ENCODE results near the gene KCNA5.

The KCNA5 gene

GRCh38 chr12:5052348-5052747 lies 8.7 kb downstream of the KCNA5 start:
- WGBS (ENCODE audit: insufficient coverage) = no CpG with 5 or more reads among the region's 4 CpGs
- H3K36me3 ChIP-seq (ENCODE audit: control insufficient read depth in 4 of 4, insufficient read depth in 4 of 4, low read length in 3 of 4) = no peaks in the 10 kb centered on the region
- DNase-seq = no peak
- H3K9me3 ChIP-seq (ENCODE audit: control extremely low read depth in 1 of 5, control insufficient read depth in 4 of 5, insufficient read depth in 2 of 5, low read depth in 1 of 5, low read length in 4 of 5) = no peaks in the 10 kb centered on the region
- H3K4me3 ChIP-seq (ENCODE audit: control insufficient read depth in 1 of 7, extremely low read depth in 1 of 7, insufficient read depth in 4 of 7, low read depth in 2 of 7, low read length in 6 of 7) = no peak overlapping the region
- peaks cover 0 to 21% (median 15%) of the 10 kb centered on the region in 4 experiments for H3K4me1 ChIP-seq (ENCODE audit: control extremely low read depth in 1 of 4, control insufficient read depth in 4 of 4, insufficient read depth in 4 of 4, low read length in 3 of 4)
- no peak overlapping the region for H3K27ac ChIP-seq (ENCODE audit: insufficient read depth in 1 of 2, low read depth in 1 of 2, low read length in 2 of 2, poor library complexity in 1 of 2, severe bottlenecking in 2 of 2)
- H3K27me3 ChIP-seq (replicated peaks in 2 of 5; ENCODE audit: control insufficient read depth in 4 of 5, insufficient read depth in 5 of 5, low read length in 4 of 5) = peaks cover 0 to 4% (median 2%) of the 10 kb centered on the region in 5 experiments
- ChIA-PET POLR2A (no interaction called here), CTCF (interaction anchor here (0.5 to 1.1 kb wide), 2 partner anchors 32 to 33 kb away, joined by 3 read pairs; no protein-coding TSS in a partner anchor)

- CTCF ChIA-PET = interaction anchor here (1.2 to 2.9 kb wide), 2 partner anchors 11 to 36 kb away, joined by 3 to 9 read pairs; no protein-coding TSS in a partner anchor
- Histone ChIP-seq H3K36me3 (ENCODE audit: control insufficient read depth in 4 of 4, insufficient read depth in 4 of 4, low read length in 3 of 4) (no peaks in the 10 kb centered on the region), H3K27me3 (replicated peaks in 2 of 5; ENCODE audit: control insufficient read depth in 4 of 5, insufficient read depth in 5 of 5, low read length in 4 of 5) (peaks cover 0 to 7% (median 0%) of the 10 kb centered on the region in 5 experiments), H3K27ac (ENCODE audit: insufficient read depth in 1 of 2, low read depth in 1 of 2, low read length in 2 of 2, poor library complexity in 1 of 2, severe bottlenecking in 2 of 2) (no peak overlapping the region), H3K4me3 (ENCODE audit: control insufficient read depth in 1 of 7, extremely low read depth in 1 of 7, insufficient read depth in 4 of 7, low read depth in 2 of 7, low read length in 6 of 7) (no peak overlapping the region), H3K9me3 (ENCODE audit: control extremely low read depth in 1 of 5, control insufficient read depth in 4 of 5, insufficient read depth in 2 of 5, low read depth in 1 of 5, low read length in 4 of 5) (no peaks in the 10 kb centered on the region), H3K4me1 (ENCODE audit: control extremely low read depth in 1 of 4, control insufficient read depth in 4 of 4, insufficient read depth in 4 of 4, low read length in 3 of 4) (no peaks in the 10 kb centered on the region)
- no peak for DNase-seq
- WGBS (ENCODE audit: insufficient coverage) = 80% methylated on average over 6 of the region's 6 CpGs
- POLR2A ChIA-PET = interaction anchor here (0.6 kb wide), 1 partner anchor 469 kb away, joined by 3 read pairs; no protein-coding TSS in a partner anchor
These were observed 15.7 kb downstream of the KCNA5 start for GRCh38 chr12:5059358-5059757.

GRCh38 chr12:5060958-5061357 lies 17.3 kb downstream of the KCNA5 start:
- POLR2A ChIA-PET = no interaction called here
- 100% methylated on average over 2 of the region's 3 CpGs for WGBS (ENCODE audit: insufficient coverage)

GRCh38 chr12:5063149-5063548 lies 19.5 kb downstream of the KCNA5 start:
- 67% methylated on average over 1 of the region's 1 CpG for WGBS (ENCODE audit: insufficient coverage)
- no peaks in the 10 kb centered on the region for H3K4me1 ChIP-seq (ENCODE audit: control extremely low read depth in 1 of 4, control insufficient read depth in 4 of 4, insufficient read depth in 4 of 4, low read length in 3 of 4)
- no peak for DNase-seq
- ChIA-PET CTCF (interaction anchor here (1.0 to 1.2 kb wide), 3 partner anchors 9 to 39 kb away, joined by 3 to 5 read pairs (median 3); no protein-coding TSS in a partner anchor), POLR2A (no interaction called here)
- H3K4me3 ChIP-seq (ENCODE audit: control insufficient read depth in 1 of 7, extremely low read depth in 1 of 7, insufficient read depth in 4 of 7, low read depth in 2 of 7, low read length in 6 of 7) = no peak overlapping the region
- peaks cover 0 to 12% (median 0%) of the 10 kb centered on the region in 5 experiments for H3K27me3 ChIP-seq (replicated peaks in 2 of 5; ENCODE audit: control insufficient read depth in 4 of 5, insufficient read depth in 5 of 5, low read length in 4 of 5)
- H3K9me3 ChIP-seq (ENCODE audit: control extremely low read depth in 1 of 5, control insufficient read depth in 4 of 5, insufficient read depth in 2 of 5, low read depth in 1 of 5, low read length in 4 of 5) = peaks cover 0 to 1% (median 0%) of the 10 kb centered on the region in 5 experiments
- H3K27ac ChIP-seq (ENCODE audit: insufficient read depth in 1 of 2, low read depth in 1 of 2, low read length in 2 of 2, poor library complexity in 1 of 2, severe bottlenecking in 2 of 2) = no peak overlapping the region
- no peaks in the 10 kb centered on the region for H3K36me3 ChIP-seq (ENCODE audit: control insufficient read depth in 4 of 4, insufficient read depth in 4 of 4, low read length in 3 of 4)

More at GRCh38 chr12:5060958-5061357, 17.3 kb downstream of the KCNA5 start:
- H3K4me1 ChIP-seq (ENCODE audit: control extremely low read depth in 1 of 4, control insufficient read depth in 4 of 4, insufficient read depth in 4 of 4, low read length in 3 of 4) = no peaks in the 10 kb centered on the region
- H3K36me3 ChIP-seq (ENCODE audit: control insufficient read depth in 4 of 4, insufficient read depth in 4 of 4, low read length in 3 of 4) = no peaks in the 10 kb centered on the region
- H3K4me3 ChIP-seq (ENCODE audit: control insufficient read depth in 1 of 7, extremely low read depth in 1 of 7, insufficient read depth in 4 of 7, low read depth in 2 of 7, low read length in 6 of 7) = no peak overlapping the region
- CTCF ChIA-PET = interaction anchor here (2.9 kb wide), 1 partner anchor 10 kb away, joined by 9 read pairs; no protein-coding TSS in a partner anchor
- H3K27ac ChIP-seq (ENCODE audit: insufficient read depth in 1 of 2, low read depth in 1 of 2, low read length in 2 of 2, poor library complexity in 1 of 2, severe bottlenecking in 2 of 2) = no peak overlapping the region
- H3K9me3 ChIP-seq (ENCODE audit: control extremely low read depth in 1 of 5, control insufficient read depth in 4 of 5, insufficient read depth in 2 of 5, low read depth in 1 of 5, low read length in 4 of 5) = peaks cover 0 to 1% (median 0%) of the 10 kb centered on the region in 5 experiments
- no peak for DNase-seq
- H3K27me3 ChIP-seq (replicated peaks in 2 of 5; ENCODE audit: control insufficient read depth in 4 of 5, insufficient read depth in 5 of 5, low read length in 4 of 5) = peaks cover 0 to 12% (median 0%) of the 10 kb centered on the region in 5 experiments

- POLR2A ChIA-PET = no interaction called here
- CTCF ChIA-PET = interaction anchor here (1.4 kb wide), 1 partner anchor 18 kb away, joined by 3 read pairs; no protein-coding TSS in a partner anchor
- H3K36me3 ChIP-seq (ENCODE audit: control insufficient read depth in 4 of 4, insufficient read depth in 4 of 4, low read length in 3 of 4) = no peaks in the 10 kb centered on the region
- no peak overlapping the region for H3K4me3 ChIP-seq (ENCODE audit: control insufficient read depth in 1 of 7, extremely low read depth in 1 of 7, insufficient read depth in 4 of 7, low read depth in 2 of 7, low read length in 6 of 7)
- DNase-seq = no peak
- no CpG with 5 or more reads among the region's 3 CpGs for WGBS (ENCODE audit: insufficient coverage)
- H3K9me3 ChIP-seq (ENCODE audit: control extremely low read depth in 1 of 5, control insufficient read depth in 4 of 5, insufficient read depth in 2 of 5, low read depth in 1 of 5, low read length in 4 of 5) = peaks cover 0 to 1% (median 0%) of the 10 kb centered on the region in 5 experiments
- no peaks in the 10 kb centered on the region for H3K4me1 ChIP-seq (ENCODE audit: control extremely low read depth in 1 of 4, control insufficient read depth in 4 of 4, insufficient read depth in 4 of 4, low read length in 3 of 4)
- H3K27ac ChIP-seq (ENCODE audit: insufficient read depth in 1 of 2, low read depth in 1 of 2, low read length in 2 of 2, poor library complexity in 1 of 2, severe bottlenecking in 2 of 2) = no peak overlapping the region
- H3K27me3 ChIP-seq (replicated peaks in 2 of 5; ENCODE audit: control insufficient read depth in 4 of 5, insufficient read depth in 5 of 5, low read length in 4 of 5) = peaks cover 0 to 11% (median 0%) of the 10 kb centered on the region in 5 experiments
These were observed 21.3 kb downstream of the KCNA5 start for GRCh38 chr12:5064913-5065490.

- H3K9me3 ChIP-seq (ENCODE audit: control extremely low read depth in 1 of 5, control insufficient read depth in 4 of 5, insufficient read depth in 2 of 5, low read depth in 1 of 5, low read length in 4 of 5) = peaks cover 0 to 1% (median 0%) of the 10 kb centered on the region in 5 experiments
- CTCF ChIA-PET = interaction anchor here (1.0 to 1.2 kb wide), 2 partner anchors 9 to 10 kb away, joined by 3 read pairs; no protein-coding TSS in a partner anchor
- POLR2A ChIA-PET = no interaction called here
- no peak overlapping the region for H3K27ac ChIP-seq (ENCODE audit: insufficient read depth in 1 of 2, low read depth in 1 of 2, low read length in 2 of 2, poor library complexity in 1 of 2, severe bottlenecking in 2 of 2)
- peaks cover 0 to 11% (median 0%) of the 10 kb centered on the region in 5 experiments for H3K27me3 ChIP-seq (replicated peaks in 2 of 5; ENCODE audit: control insufficient read depth in 4 of 5, insufficient read depth in 5 of 5, low read length in 4 of 5)
- no peak overlapping the region for H3K4me3 ChIP-seq (ENCODE audit: control insufficient read depth in 1 of 7, extremely low read depth in 1 of 7, insufficient read depth in 4 of 7, low read depth in 2 of 7, low read length in 6 of 7)
- no peaks in the 10 kb centered on the region for H3K4me1 ChIP-seq (ENCODE audit: control extremely low read depth in 1 of 4, control insufficient read depth in 4 of 4, insufficient read depth in 4 of 4, low read length in 3 of 4)
- DNase-seq = no peak
- no peaks in the 10 kb centered on the region for H3K36me3 ChIP-seq (ENCODE audit: control insufficient read depth in 4 of 4, insufficient read depth in 4 of 4, low read length in 3 of 4)
- 71% methylated on average over 4 of the region's 4 CpGs for whole genome bisulfite sequencing (ENCODE audit: insufficient coverage)
These were observed 22.6 kb downstream of the KCNA5 start for GRCh38 chr12:5066251-5066650.

- Histone ChIP-seq H3K27me3 (replicated peaks in 2 of 5; ENCODE audit: control insufficient read depth in 4 of 5, insufficient read depth in 5 of 5, low read length in 4 of 5) (peaks cover 0 to 10% (median 0%) of the 10 kb centered on the region in 5 experiments), H3K9me3 (ENCODE audit: control extremely low read depth in 1 of 5, control insufficient read depth in 4 of 5, insufficient read depth in 2 of 5, low read depth in 1 of 5, low read length in 4 of 5) (peaks cover 0 to 1% (median 0%) of the 10 kb centered on the region in 5 experiments), H3K4me1 (ENCODE audit: control extremely low read depth in 1 of 4, control insufficient read depth in 4 of 4, insufficient read depth in 4 of 4, low read length in 3 of 4) (no peaks in the 10 kb centered on the region), H3K4me3 (ENCODE audit: control insufficient read depth in 1 of 7, extremely low read depth in 1 of 7, insufficient read depth in 4 of 7, low read depth in 2 of 7, low read length in 6 of 7) (no peak overlapping the region), H3K27ac (ENCODE audit: insufficient read depth in 1 of 2, low read depth in 1 of 2, low read length in 2 of 2, poor library complexity in 1 of 2, severe bottlenecking in 2 of 2) (no peak overlapping the region), H3K36me3 (ENCODE audit: control insufficient read depth in 4 of 4, insufficient read depth in 4 of 4, low read length in 3 of 4) (no peaks in the 10 kb centered on the region)
- ChIA-PET CTCF (interaction anchor here (0.9 to 4.2 kb wide), 6 partner anchors 10 to 61 kb away, joined by 3 to 23 read pairs (median 5); no protein-coding TSS in a partner anchor), POLR2A (no interaction called here)
- DNase-seq = no peak
- no CpG with 5 or more reads among the region's 2 CpGs for WGBS (ENCODE audit: insufficient coverage)
These were observed 24.4 kb downstream of the KCNA5 start for GRCh38 chr12:5068126-5068525.
